Measurements from ENCODE around the gene DUSP15. TPM values are rescaled to one million over a fixed set of nuclear protein-coding genes. Genes with fewer than 3 reads are reported as not detected.

Gene DUSP15
- polyA plus RNA-seq, 1 donor (not counting 4 experiments of a cell fraction or from before 2014, with no cell fraction given) = not detected

- Histone ChIP-seq H2AFZ (ENCODE audit: control insufficient read depth, low read length) (no peak overlapping the region), H3K9ac (ENCODE audit: control insufficient read depth, extremely low read depth, insufficient read depth, low read length) (no peak overlapping the region), H3K4me3 (ENCODE audit: control insufficient read depth in 2 of 3, extremely low read depth in 1 of 3, insufficient read depth in 2 of 3, low read depth in 1 of 3, low read length in 3 of 3) (no peak overlapping the region), H3K4me1 (ENCODE audit: control insufficient read depth, extremely low read depth, insufficient read depth, low read length) (peaks cover 9% of the 10 kb centered on the region), H3K4me2 (ENCODE audit: control insufficient read depth, extremely low read depth, insufficient read depth, low read depth, low read length) (no peak overlapping the region), H3K27ac (ENCODE audit: control insufficient read depth, insufficient read depth, low read length) (no peak overlapping the region), H3K36me3 (ENCODE audit: control insufficient read depth in 2 of 2, extremely low read depth in 1 of 2, insufficient read depth in 2 of 2, low read length in 2 of 2) (no peaks in the 10 kb centered on the region), H3K9me3 (ENCODE audit: control insufficient read depth, low read depth, low read length) (no peaks in the 10 kb centered on the region), H3K9me1 (ENCODE audit: control insufficient read depth, extremely low read depth, insufficient read depth, low read length) (peaks cover 3% of the 10 kb centered on the region), H3K27me3 (ENCODE audit: control insufficient read depth, extremely low read depth, insufficient read depth, low read length) (peaks cover 37% of the 10 kb centered on the region), H4K20me1 (ENCODE audit: control insufficient read depth, extremely low read depth, insufficient read depth, low read length) (no peaks in the 10 kb centered on the region), H3K79me2 (ENCODE audit: control insufficient read depth, insufficient read depth, low read length) (no peaks in the 10 kb centered on the region)
- no peak for FAIRE-seq
- TF ChIP-seq EZH2 (IDR thresholded peaks at IDR 0.05; ENCODE audit: low read length) (no peak), CTCF (optimal IDR thresholded peaks at IDR 0.05 in 1 of 3, IDR thresholded peaks at IDR 0.05 in 1 of 3, conservative IDR thresholded peaks at IDR 0.05 in 1 of 3; ENCODE audit: extremely low read depth in 1 of 3, insufficient read depth in 2 of 3, low read length in 3 of 3) (no peak)
- DNase-seq (ENCODE audit: low read depth, low spot score) = no peak
- dilution Hi-C loops (cut with MboI; ENCODE audit: extremely low pct_ligation_motif_present, low sequenced_read_pairs) = no loop called here
Observed at GRCh38 chr20:31835554-31835953, 34.8 kb downstream of the DUSP15 start.

DNA sequence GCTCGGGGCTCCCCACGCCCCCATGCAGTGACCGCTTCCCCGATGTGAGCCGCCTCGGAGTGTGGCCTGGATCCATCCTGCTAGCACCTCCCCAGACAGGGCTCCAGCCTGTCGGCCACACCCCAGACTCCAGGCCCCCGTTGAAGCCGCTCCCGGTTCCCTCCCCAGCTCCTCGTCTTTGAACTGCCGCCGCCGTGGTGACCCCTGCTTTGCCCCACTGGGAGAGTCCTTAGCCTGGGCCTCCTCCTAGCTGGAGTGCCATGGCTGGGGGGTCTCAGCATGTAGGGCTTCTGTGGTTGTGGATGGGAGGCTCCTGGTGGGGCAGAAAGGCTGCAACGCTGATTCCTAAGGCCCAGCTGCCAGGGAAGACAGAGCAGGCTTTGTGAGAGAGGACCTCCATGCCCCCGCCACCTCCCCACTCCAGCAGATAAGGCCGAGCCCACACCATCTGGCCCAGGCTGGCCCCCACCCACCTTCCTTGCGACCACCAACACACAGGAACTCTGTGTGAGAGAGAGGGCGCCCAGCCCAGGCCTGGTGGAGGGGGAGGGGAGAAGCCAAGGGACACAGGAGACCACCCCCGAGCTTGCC lies 36.3 kb downstream of the DUSP15 start:
- peaks cover 30% of the 10 kb centered on the region for H3K27me3 ChIP-seq (ENCODE audit: control insufficient read depth, extremely low read depth, insufficient read depth, low read length)
- H3K36me3 ChIP-seq (ENCODE audit: control insufficient read depth in 2 of 2, extremely low read depth in 1 of 2, insufficient read depth in 2 of 2, low read length in 2 of 2) = no peaks in the 10 kb centered on the region
- H3K9me1 ChIP-seq (ENCODE audit: control insufficient read depth, extremely low read depth, insufficient read depth, low read length) = peaks cover 3% of the 10 kb centered on the region
- H3K4me2 ChIP-seq (ENCODE audit: control insufficient read depth, extremely low read depth, insufficient read depth, low read depth, low read length) = no peak overlapping the region
- no peak overlapping the region for H3K4me3 ChIP-seq (ENCODE audit: control insufficient read depth in 2 of 3, extremely low read depth in 1 of 3, insufficient read depth in 2 of 3, low read depth in 1 of 3, low read length in 3 of 3)
- no peaks in the 10 kb centered on the region for H4K20me1 ChIP-seq (ENCODE audit: control insufficient read depth, extremely low read depth, insufficient read depth, low read length)
- no peak for FAIRE-seq
- no peak overlapping the region for H2AFZ ChIP-seq (ENCODE audit: control insufficient read depth, low read length)
- no peak overlapping the region for H3K27ac ChIP-seq (ENCODE audit: control insufficient read depth, insufficient read depth, low read length)
- no peak for TF ChIP-seq EZH2 (IDR thresholded peaks at IDR 0.05; ENCODE audit: low read length)
- TF ChIP-seq CTCF (optimal IDR thresholded peaks at IDR 0.05 in 1 of 3, IDR thresholded peaks at IDR 0.05 in 1 of 3, conservative IDR thresholded peaks at IDR 0.05 in 1 of 3; ENCODE audit: extremely low read depth in 1 of 3, insufficient read depth in 2 of 3, low read length in 3 of 3) = no peak
- dilution Hi-C loops (cut with MboI; ENCODE audit: extremely low pct_ligation_motif_present, low sequenced_read_pairs) = no loop called here
- H3K9me3 ChIP-seq (ENCODE audit: control insufficient read depth, low read depth, low read length) = no peaks in the 10 kb centered on the region
- H3K9ac ChIP-seq (ENCODE audit: control insufficient read depth, extremely low read depth, insufficient read depth, low read length) = no peak overlapping the region
- no peak for DNase-seq (ENCODE audit: low read depth, low spot score)
- H3K79me2 ChIP-seq (ENCODE audit: control insufficient read depth, insufficient read depth, low read length) = no peaks in the 10 kb centered on the region
- peaks cover 9% of the 10 kb centered on the region for H3K4me1 ChIP-seq (ENCODE audit: control insufficient read depth, extremely low read depth, insufficient read depth, low read length)

Data from keratinocyte (primary cell).